ENCODE data around the gene CFAP74.
A peak's percentile ranks its signal among the peaks of the same experiment; 100 is the strongest.

CFAP74 gene

GRCh38 chr1:1948783-1949182 is 54.8 kb downstream of the CFAP74 start:
- DNase-seq (ENCODE audit: insufficient read length): no peak
- TF ChIP-seq TAF1 (IDR thresholded peaks at IDR 0.05; ENCODE audit: borderline replicate concordance, low read depth, low read length): no peak
- TF ChIP-seq POLR2A (IDR thresholded peaks at IDR 0.05; ENCODE audit: low read depth, low read length): no peak
- TF ChIP-seq POLR2AphosphoS5 (IDR thresholded peaks at IDR 0.05; ENCODE audit: low read depth, low read length): no peak
- no peak for FAIRE-seq

- TF ChIP-seq POLR2A (IDR thresholded peaks at IDR 0.05; ENCODE audit: low read depth, low read length) (no peak), POLR2AphosphoS5 (IDR thresholded peaks at IDR 0.05; ENCODE audit: low read depth, low read length) (no peak), TAF1 (IDR thresholded peaks at IDR 0.05; ENCODE audit: borderline replicate concordance, low read depth, low read length) (no peak)
- DNase-seq (ENCODE audit: insufficient read length) (no peak), FAIRE-seq (no peak)
Observed at GRCh38 chr1:1947493-1947892, 56.1 kb downstream of the CFAP74 start.

GRCh38 chr1:1946540-1946939 is 57.0 kb downstream of the CFAP74 start:
- DNase-seq (ENCODE audit: insufficient read length) (no peak), FAIRE-seq (no peak)
- TF ChIP-seq TAF1 (IDR thresholded peaks at IDR 0.05; ENCODE audit: borderline replicate concordance, low read depth, low read length): no peak
- no peak for TF ChIP-seq POLR2A (IDR thresholded peaks at IDR 0.05; ENCODE audit: low read depth, low read length)
- TF ChIP-seq POLR2AphosphoS5 (IDR thresholded peaks at IDR 0.05; ENCODE audit: low read depth, low read length): no peak

GRCh38 chr1:1945782-1946393 is 57.7 kb downstream of the CFAP74 start:
- DNase-seq (ENCODE audit: insufficient read length): no peak
- no peak for TF ChIP-seq POLR2AphosphoS5 (IDR thresholded peaks at IDR 0.05; ENCODE audit: low read depth, low read length)
- TF ChIP-seq TAF1 (IDR thresholded peaks at IDR 0.05; ENCODE audit: borderline replicate concordance, low read depth, low read length): no peak
- no peak for TF ChIP-seq POLR2A (IDR thresholded peaks at IDR 0.05; ENCODE audit: low read depth, low read length)
- no peak for FAIRE-seq

- TF ChIP-seq POLR2A (IDR thresholded peaks at IDR 0.05; ENCODE audit: low read depth, low read length) (no peak), POLR2AphosphoS5 (IDR thresholded peaks at IDR 0.05; ENCODE audit: low read depth, low read length) (no peak), TAF1 (IDR thresholded peaks at IDR 0.05; ENCODE audit: borderline replicate concordance, low read depth, low read length) (no peak)
- no peak for FAIRE-seq
Observed at GRCh38 chr1:1943834-1944570, 59.6 kb downstream of the CFAP74 start.

GRCh38 chr1:1942753-1943656 is 60.6 kb downstream of the CFAP74 start:
- DNase-seq (ENCODE audit: insufficient read length) (no peak), FAIRE-seq (no peak)
- TF ChIP-seq TAF1 (IDR thresholded peaks at IDR 0.05; ENCODE audit: borderline replicate concordance, low read depth, low read length) (no peak), POLR2AphosphoS5 (IDR thresholded peaks at IDR 0.05; ENCODE audit: low read depth, low read length) (no peak), POLR2A (IDR thresholded peaks at IDR 0.05; ENCODE audit: low read depth, low read length) (no peak)

More at GRCh38 chr1:1943834-1944570, 59.6 kb downstream of the CFAP74 start:
- peak; percentile 67 for DNase-seq (ENCODE audit: insufficient read length)

GRCh38 chr1:1941868-1942752 is 61.5 kb downstream of the CFAP74 start:
- DNase-seq (ENCODE audit: insufficient read length) (no peak), FAIRE-seq (no peak)
- TF ChIP-seq TAF1 (IDR thresholded peaks at IDR 0.05; ENCODE audit: borderline replicate concordance, low read depth, low read length): no peak
- no peak for TF ChIP-seq POLR2AphosphoS5 (IDR thresholded peaks at IDR 0.05; ENCODE audit: low read depth, low read length)
- no peak for TF ChIP-seq POLR2A (IDR thresholded peaks at IDR 0.05; ENCODE audit: low read depth, low read length)

GRCh38 chr1:1941211-1941841 is 62.3 kb downstream of the CFAP74 start:
- TF ChIP-seq POLR2AphosphoS5 (IDR thresholded peaks at IDR 0.05; ENCODE audit: low read depth, low read length): no peak
- no peak for TF ChIP-seq POLR2A (IDR thresholded peaks at IDR 0.05; ENCODE audit: low read depth, low read length)
- TF ChIP-seq TAF1 (IDR thresholded peaks at IDR 0.05; ENCODE audit: borderline replicate concordance, low read depth, low read length): no peak
- FAIRE-seq (no peak), DNase-seq (ENCODE audit: insufficient read length) (no peak)

- FAIRE-seq (no peak), DNase-seq (ENCODE audit: insufficient read length) (no peak)
- TF ChIP-seq POLR2AphosphoS5 (IDR thresholded peaks at IDR 0.05; ENCODE audit: low read depth, low read length) (no peak), POLR2A (IDR thresholded peaks at IDR 0.05; ENCODE audit: low read depth, low read length) (no peak), TAF1 (IDR thresholded peaks at IDR 0.05; ENCODE audit: borderline replicate concordance, low read depth, low read length) (no peak)
Observed at GRCh38 chr1:1940123-1940425, 63.5 kb downstream of the CFAP74 start.

All from GM12892 (cell line).